ENCODE data around the gene AJM1. TPM values are rescaled to one million over a fixed set of nuclear protein-coding genes. Genes with fewer than 3 reads are reported as not detected.
"Not testable (repeated sequence)": the region's sequence is repeated elsewhere in the genome, so short reads cannot be mapped to it uniquely, and the experiment has no call there.

The AJM1 gene
- total and polyA plus RNA-seq, 2 experiments from 2014 or later: 2.0 to 7.7 TPM

DNA sequence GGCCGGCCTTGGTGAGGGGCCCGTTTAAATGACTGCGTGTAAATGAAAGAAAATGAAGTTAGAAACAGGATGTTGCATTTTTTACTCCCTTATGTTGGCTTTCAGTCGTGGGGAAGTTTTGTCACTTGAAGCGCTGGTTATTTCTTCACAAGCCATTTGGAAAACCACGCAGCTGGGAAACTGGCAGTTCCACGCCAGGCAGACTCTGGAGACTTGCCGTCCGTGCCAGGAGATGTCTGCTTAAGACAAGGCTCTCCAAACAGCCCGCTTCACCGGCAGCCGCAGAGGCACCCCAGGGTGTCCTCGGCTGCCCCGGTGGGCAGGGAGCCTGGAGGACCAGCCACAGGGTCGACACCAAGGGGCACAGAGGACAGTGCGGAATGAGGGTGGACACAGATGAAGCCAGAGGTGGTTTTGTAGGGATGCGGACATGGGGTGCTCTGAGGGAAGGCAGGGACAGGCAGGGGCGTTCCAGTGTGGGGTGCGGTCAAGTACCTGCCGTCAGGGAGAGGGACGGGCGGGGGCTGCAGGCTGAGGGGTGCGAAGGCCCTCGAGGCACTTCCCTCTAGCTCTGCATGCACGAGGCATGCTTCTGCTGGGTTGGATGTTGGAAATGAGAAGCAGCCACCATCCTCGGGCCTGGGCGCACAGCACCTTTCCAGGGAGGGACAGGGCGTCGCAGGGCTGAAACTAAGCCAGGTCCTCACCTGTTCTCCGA is 11.1 kb upstream of the AJM1 start:
- H3K36me3 ChIP-seq (replicated peaks; ENCODE audit: insufficient read depth, low read depth): no peaks in the 10 kb centered on the region
- 96% methylated on average over 28 of the region's 30 CpGs for WGBS (ENCODE audit: low lambda C conversion rate, missing lambda C conversion rate)
- H2AFZ ChIP-seq: no peak overlapping the region
- H3K9me2 ChIP-seq (replicated peaks; ENCODE audit: insufficient read depth): no peaks in the 10 kb centered on the region
- no peak overlapping the region for H3K4me3 ChIP-seq
- no peak overlapping the region for H3K4me2 ChIP-seq
- H3K27me3 ChIP-seq: no peaks in the 10 kb centered on the region
- no peak overlapping the region for H3K27ac ChIP-seq
- H4K20me1 ChIP-seq (ENCODE audit: insufficient read depth, poor library complexity, severe bottlenecking): no peaks in the 10 kb centered on the region
- H3K79me2 ChIP-seq: no peaks in the 10 kb centered on the region
- H3K9me3 ChIP-seq (ENCODE audit: low read depth): no peaks in the 10 kb centered on the region
- TF ChIP-seq CTCF (IDR thresholded peaks at IDR 0.05; ENCODE audit: poor library complexity): no peak
- no peak for TF ChIP-seq EZH2 (IDR thresholded peaks at IDR 0.05; ENCODE audit: borderline replicate concordance)
- no peak for TF ChIP-seq EZH2phosphoT487 (IDR thresholded peaks at IDR 0.05; ENCODE audit: low read depth, severe bottlenecking, unreplicated experiment)
- no peak for DNase-seq (ENCODE audit: low spot score)
- H3K4me1 ChIP-seq (ENCODE audit: insufficient read depth): no peaks in the 10 kb centered on the region

GRCh38 chr9:136831720-136832104 is 10.6 kb upstream of the AJM1 start:
- TF ChIP-seq EZH2phosphoT487 (IDR thresholded peaks at IDR 0.05; ENCODE audit: low read depth, severe bottlenecking, unreplicated experiment) (no peak), CTCF (IDR thresholded peaks at IDR 0.05; ENCODE audit: poor library complexity) (no peak), EZH2 (IDR thresholded peaks at IDR 0.05; ENCODE audit: borderline replicate concordance) (no peak)
- 95% methylated on average over 17 of the region's 23 CpGs for WGBS (ENCODE audit: low lambda C conversion rate, missing lambda C conversion rate)
- H3K9me2 ChIP-seq (replicated peaks; ENCODE audit: insufficient read depth): no peaks in the 10 kb centered on the region
- H3K9me3 ChIP-seq (ENCODE audit: low read depth): no peaks in the 10 kb centered on the region
- H3K4me1 ChIP-seq (ENCODE audit: insufficient read depth): no peaks in the 10 kb centered on the region
- H3K4me2 ChIP-seq: no peak overlapping the region
- no peak overlapping the region for H3K27ac ChIP-seq
- no peaks in the 10 kb centered on the region for H3K79me2 ChIP-seq
- no peak overlapping the region for H3K4me3 ChIP-seq
- no peaks in the 10 kb centered on the region for H4K20me1 ChIP-seq (ENCODE audit: insufficient read depth, poor library complexity, severe bottlenecking)
- H3K36me3 ChIP-seq (replicated peaks; ENCODE audit: insufficient read depth, low read depth): no peaks in the 10 kb centered on the region
- DNase-seq (ENCODE audit: low spot score): no peak
- no peak overlapping the region for H2AFZ ChIP-seq
- H3K27me3 ChIP-seq: no peaks in the 10 kb centered on the region

- Histone ChIP-seq H3K9me3 (ENCODE audit: low read depth) (no peaks in the 10 kb centered on the region), H4K20me1 (ENCODE audit: insufficient read depth, poor library complexity, severe bottlenecking) (no peaks in the 10 kb centered on the region), H3K4me2 (no peak overlapping the region), H3K27me3 (no peaks in the 10 kb centered on the region), H3K27ac (no peak overlapping the region), H3K4me3 (no peak overlapping the region), H3K4me1 (ENCODE audit: insufficient read depth) (no peaks in the 10 kb centered on the region), H3K9me2 (replicated peaks; ENCODE audit: insufficient read depth) (no peaks in the 10 kb centered on the region), H3K79me2 (no peaks in the 10 kb centered on the region), H3K36me3 (replicated peaks; ENCODE audit: insufficient read depth, low read depth) (no peaks in the 10 kb centered on the region), H2AFZ (no peak overlapping the region)
- 89% methylated on average over 9 of the region's 9 CpGs for WGBS (ENCODE audit: low lambda C conversion rate, missing lambda C conversion rate)
- TF ChIP-seq EZH2 (IDR thresholded peaks at IDR 0.05; ENCODE audit: borderline replicate concordance) (no peak), EZH2phosphoT487 (IDR thresholded peaks at IDR 0.05; ENCODE audit: low read depth, severe bottlenecking, unreplicated experiment) (no peak), CTCF (IDR thresholded peaks at IDR 0.05; ENCODE audit: poor library complexity) (no peak)
- no peak for DNase-seq (ENCODE audit: low spot score)
These were observed 9.7 kb upstream of the AJM1 start for GRCh38 chr9:136832581-136832980.

DNA sequence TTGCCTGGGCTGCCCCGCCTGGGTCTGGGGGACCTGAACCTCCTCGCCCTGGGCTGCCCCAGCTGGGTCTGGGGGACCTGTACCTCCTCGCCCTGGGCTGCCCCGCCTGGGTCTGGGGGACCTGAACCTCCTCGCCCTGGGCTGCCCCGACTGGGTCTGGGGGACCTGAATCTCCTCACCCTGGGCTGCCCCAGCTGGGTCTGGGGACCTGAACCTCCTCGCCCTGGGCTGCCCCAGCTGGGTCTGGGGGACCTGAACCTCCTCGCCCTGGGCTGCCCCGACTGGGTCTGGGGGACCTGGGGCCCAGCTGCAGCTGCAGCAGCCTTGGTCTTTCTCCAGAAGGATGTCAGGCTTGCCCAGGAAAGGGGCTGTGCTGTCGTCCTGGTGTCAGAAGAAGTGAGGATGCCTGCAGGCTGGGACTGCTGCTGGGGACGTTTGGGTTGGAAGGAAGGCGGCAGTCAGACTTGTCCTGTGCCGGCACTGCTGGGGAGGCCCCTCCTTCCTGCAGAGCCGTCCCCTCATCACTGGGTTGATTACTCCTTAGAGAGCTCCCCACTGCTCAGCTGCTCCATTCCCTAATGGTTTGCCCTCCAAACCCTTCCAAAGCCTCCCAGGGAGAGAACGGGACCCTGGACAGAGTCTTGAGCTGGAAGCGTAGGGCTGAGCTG is 8.8 kb upstream of the AJM1 start:
- not testable (repeated sequence) for DNase-seq (ENCODE audit: low spot score)

More for the DNA sequence above, 8.8 kb upstream of the AJM1 start:
- not testable (repeated sequence) for H3K27me3 ChIP-seq; H3K36me3 ChIP-seq (replicated peaks; ENCODE audit: insufficient read depth, low read depth); H3K4me3 ChIP-seq; H3K27ac ChIP-seq; H2AFZ ChIP-seq; H3K9me3 ChIP-seq (ENCODE audit: low read depth); H3K79me2 ChIP-seq; H4K20me1 ChIP-seq (ENCODE audit: insufficient read depth, poor library complexity, severe bottlenecking); H3K9me2 ChIP-seq (replicated peaks; ENCODE audit: insufficient read depth); H3K4me1 ChIP-seq (ENCODE audit: insufficient read depth); H3K4me2 ChIP-seq
- WGBS (ENCODE audit: low lambda C conversion rate, missing lambda C conversion rate): 87% methylated on average over 10 of the region's 16 CpGs

Measured in hepatocyte (in vitro differentiated cells).